ENCODE data around the gene NTRK2.

Gene NTRK2

DNA sequence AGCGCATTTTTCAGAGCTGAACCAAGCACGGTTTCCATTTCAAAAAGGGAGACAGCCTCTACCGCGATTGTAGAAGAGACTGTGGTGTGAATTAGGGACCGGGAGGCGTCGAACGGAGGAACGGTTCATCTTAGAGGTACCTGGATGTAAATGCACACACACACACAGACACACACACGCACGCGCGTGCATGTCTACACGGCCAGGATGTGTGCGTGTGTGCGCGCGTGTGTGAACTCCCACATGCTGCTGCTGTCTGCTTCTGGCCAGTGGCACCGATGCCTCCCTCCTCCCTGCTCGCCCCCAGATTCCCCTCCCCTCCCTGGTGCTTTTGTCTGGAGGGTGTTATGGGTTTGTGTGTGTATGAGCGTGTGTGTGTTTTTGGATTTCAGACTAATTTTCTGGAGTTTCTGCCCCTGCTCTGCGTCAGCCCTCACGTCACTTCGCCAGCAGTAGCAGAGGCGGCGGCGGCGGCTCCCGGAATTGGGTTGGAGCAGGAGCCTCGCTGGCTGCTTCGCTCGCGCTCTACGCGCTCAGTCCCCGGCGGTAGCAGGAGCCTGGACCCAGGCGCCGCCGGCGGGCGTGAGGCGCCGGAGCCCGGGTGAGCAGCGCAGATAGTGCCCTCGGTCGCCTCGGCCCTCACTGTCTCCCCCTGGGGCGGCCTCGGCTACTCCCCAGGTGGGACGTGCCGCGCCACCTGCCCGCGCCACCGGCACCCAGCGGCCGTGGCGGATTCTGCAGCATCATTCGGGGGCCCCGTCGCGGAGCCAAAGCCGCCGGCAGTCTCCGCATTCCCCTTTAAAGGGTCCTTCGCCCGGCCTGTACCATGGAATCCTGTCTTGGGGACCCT is at the start of gene NTRK2:
Gene NTRK2, plus strand, starts transcription at position 442 of the 850 bp plus-strand sequence. CDS start 1,020 bp downstream, outside the sequence.
- no peak for DNase-seq (ENCODE audit: low read depth)

DNA sequence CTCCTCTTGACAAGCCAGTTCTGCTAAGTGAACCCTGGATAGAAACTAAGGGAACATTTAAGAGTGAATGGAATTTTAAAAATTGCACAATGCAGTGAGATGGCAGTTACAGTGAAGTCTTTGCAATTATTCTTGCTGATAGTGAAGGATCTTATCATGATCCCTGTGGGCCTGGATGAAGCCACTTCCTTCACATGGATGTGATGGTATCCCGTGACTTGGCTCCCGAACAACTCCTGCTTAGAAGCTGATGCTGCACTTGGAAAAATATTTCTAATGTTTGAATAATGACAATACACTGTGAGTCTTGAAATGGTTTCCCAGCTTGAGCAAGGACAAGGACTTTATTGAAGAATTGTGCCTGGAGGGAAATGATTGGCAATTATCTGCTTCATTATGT is 49.2 kb upstream of the NTRK2 start:
- DNase-seq (ENCODE audit: low read depth) = no peak

DNA sequence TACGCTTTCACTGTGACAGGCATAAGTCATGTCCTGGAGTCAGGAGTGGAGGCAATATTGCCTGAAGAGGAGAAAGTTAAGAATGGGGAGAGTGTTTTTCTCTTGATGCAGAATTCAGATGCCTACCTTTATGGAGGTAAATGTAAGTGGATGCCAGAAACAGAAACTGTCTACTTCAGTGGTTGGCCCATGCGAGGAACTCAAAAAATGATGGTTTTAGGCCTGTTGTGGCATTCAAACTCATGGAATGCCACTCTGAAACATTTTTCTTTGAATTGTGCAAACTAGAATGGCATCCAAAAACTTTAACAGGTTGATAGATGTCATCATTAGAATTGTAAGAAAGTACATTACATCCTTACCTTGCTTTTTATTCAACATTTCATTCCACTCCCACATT is 47.7 kb upstream of the NTRK2 start:
- DNase-seq (ENCODE audit: low read depth) = no peak

DNA sequence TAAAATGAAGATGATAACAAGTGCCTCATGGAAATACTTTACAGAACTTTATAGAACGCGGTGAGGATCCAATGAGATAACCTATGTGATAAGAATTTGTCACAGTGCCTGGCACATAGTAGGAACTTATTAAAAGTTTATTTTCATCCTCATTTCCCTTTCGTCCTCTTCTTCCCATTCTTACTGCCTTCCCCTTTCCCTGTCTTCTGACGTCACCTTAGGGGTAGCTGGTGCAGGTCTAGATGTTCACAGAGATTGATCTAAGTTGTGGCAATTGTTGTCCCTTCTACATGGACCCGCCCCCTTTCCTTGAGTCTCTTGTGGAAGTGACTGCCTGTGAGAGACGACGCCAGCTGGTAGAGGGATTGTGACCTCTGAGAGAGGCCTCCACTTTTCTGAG is 46.5 kb upstream of the NTRK2 start:
- no peak for DNase-seq (ENCODE audit: low read depth)

DNA sequence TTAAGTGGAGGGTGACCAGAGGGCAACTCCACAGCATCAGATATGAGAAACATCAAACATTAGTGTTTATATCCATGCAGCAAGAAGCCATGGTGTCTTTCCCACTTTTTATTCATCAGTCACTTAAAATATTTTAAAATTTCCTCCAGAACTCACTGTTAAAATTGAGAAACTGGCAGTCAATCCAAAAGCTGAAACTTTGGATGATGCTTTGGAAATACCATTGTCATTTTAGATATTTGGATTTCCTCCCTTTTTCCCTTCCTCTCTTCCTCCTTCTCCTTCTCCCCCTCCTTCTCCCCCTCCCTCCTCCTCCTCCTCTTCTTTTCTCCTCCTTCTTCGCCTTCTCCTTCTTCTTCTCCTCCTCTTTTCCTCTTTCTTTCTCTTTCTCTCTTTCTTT is 33.1 kb upstream of the NTRK2 start:
- DNase-seq (ENCODE audit: low read depth) = no peak

DNA sequence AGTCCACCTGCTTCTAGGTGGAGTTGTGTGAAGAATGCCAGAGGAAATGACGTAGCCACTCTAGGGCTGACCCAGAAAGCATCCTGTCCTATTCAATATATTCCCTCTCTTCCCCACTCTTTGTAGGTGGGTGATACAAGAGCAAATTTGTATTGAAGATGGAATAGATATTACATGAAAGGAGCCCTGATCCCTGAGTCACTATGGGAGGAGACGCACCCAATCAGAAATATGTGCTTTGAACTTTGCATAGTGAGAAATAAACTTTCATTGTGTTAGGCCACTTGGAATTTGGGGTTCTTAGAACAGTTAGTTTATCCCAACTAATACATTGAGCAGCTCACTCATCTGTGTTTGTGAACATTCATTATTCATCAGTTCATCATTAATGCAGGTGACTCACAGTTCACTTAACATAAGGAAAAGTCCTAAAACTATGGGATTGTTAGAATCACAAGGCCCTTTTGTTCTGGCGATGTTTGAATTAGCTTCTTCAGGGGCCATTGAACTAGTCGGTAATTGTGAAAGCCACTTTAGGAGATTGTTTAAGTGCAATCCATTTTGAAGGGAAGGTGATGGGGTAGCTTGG is 26.9 kb upstream of the NTRK2 start:
- DNase-seq (ENCODE audit: low read depth) = no peak

DNA sequence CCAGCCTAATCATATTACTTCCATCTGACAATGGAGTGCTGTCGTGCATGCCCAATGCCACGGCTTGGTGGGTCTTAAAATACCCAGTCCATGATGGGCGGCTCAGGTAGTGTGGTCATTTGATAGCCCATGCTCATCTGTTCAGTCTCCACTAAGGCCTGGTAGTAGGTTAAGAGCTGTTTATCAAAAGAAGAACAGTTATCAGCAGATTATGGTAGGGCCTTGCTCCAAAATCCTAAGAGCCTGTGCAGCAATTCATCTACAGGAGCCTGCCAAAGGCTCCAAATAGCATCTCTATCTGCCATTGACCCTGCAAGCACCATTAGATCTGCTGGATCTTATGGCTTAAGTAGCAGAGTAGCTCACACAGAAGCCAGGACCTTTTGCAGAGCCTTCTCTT is 21.8 kb upstream of the NTRK2 start:
- no peak for DNase-seq (ENCODE audit: low read depth)

DNA sequence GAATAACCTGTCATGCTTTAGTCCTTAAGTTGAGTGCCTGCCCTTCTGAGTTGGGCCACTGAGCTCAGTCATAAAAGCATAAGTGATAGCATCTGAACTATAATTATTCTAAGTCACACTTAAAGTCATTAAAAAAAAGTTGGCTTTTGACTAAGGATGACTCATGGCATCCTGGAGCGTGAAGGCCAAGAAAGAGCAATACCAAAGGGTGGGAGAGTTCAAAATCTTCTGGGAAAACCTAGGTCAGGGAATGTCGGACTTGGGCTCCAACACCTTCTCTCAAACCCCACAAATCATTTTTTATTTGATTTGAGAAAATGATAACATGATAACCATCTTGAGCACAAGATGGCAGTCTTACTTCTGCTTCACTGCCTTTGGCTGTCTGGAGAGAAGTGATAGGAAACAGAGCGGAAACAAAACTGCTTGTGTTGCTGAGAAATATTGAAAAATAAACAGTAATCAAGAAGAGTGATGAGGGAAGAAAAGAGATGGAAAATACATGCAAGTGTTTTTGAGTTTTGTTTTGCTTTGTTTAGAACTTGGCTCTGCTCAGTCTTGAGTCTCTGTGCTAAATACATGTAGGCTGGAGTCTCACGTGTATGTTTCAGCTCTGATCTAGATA is 16.9 kb upstream of the NTRK2 start:
- no peak for DNase-seq (ENCODE audit: low read depth)

DNA sequence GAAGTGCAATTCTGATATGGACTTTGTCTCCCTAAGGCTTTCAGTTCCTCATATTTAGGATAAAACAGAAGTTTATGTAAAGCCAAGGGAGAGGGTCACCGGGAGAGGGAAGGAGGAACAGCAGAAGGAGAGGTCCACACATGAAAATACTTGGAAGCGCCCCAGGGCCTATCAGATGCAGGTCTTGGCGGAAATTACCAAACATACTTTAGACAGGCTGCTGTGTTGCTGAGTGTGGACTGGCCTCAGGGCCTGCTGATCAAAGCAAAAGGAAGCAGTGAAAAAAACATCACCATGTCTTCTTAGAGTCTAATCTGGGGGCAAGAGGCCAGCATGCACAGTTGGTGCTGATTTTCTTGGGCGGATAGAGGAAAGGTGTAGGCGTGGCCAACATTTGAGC is 14.1 kb upstream of the NTRK2 start:
- DNase-seq (ENCODE audit: low read depth) = no peak

DNA sequence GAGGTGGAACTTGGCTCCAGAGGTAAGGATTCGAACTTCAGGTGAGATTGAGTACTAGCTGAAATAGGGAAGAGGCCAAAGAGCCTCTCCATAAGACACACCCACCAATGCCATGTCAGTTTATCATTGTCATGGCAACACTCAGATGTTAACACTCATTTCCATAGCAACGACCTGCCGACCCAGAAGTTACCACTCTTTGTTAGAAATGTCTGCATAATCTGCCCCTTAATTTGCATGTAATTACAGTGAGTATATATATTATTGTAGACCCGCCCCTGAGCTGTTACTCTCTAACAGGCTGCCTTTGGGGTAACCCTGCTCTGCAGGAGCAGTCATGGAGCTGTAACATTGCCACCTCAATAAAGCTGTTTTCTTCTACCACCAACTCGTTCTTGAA is 10.2 kb upstream of the NTRK2 start:
- no peak for DNase-seq (ENCODE audit: low read depth)

DNA sequence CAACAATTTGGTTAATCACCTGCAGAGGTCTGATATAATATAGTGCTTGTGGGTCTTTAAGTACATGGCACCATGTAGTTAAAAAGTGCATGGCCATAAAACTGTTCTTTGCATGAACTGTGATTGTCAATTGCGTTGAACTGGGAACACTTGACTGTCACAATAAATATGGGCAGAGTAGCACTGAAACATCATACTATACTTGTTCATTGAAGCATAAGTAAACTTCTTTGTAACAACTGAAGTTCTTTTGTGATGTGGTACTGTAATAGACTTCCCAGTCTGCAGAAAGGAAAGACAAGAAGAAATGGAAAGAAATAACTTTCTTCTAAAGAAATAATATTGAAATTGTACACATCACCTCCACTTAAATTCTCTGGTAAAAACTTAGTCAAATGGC is 9.8 kb upstream of the NTRK2 start:
- DNase-seq (ENCODE audit: low read depth) = no peak

DNA sequence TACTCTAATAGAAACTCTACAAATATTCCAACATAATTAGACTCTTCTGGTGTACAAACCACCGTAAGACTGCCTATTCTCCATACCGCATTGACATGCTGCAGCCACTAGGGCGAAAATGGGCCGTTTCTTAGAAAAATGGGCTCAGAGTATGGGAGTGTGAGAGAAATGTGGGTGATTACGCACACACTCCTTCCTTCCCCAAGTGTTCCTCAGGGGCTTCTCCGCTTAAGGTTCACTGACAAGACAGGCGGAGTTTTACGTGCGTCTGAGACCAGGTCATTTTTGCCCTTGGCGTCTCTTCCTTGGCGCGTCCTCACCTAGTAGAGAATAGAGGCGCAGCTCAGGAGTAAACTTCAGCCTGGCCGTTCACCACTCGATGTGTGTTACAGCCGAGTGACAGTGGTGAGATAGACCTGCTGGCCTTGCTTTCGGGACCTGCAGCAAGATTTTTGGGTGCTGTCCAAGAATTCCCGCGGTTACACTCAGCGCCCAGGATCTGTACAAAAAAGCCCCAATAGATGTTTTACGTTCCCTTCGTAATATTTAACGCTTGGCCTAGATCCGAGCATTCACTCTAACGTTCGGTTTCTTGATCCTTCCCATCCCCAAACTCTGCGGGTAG is 1.8 kb upstream of the NTRK2 start:
- DNase-seq (ENCODE audit: low read depth) = no peak

DNA sequence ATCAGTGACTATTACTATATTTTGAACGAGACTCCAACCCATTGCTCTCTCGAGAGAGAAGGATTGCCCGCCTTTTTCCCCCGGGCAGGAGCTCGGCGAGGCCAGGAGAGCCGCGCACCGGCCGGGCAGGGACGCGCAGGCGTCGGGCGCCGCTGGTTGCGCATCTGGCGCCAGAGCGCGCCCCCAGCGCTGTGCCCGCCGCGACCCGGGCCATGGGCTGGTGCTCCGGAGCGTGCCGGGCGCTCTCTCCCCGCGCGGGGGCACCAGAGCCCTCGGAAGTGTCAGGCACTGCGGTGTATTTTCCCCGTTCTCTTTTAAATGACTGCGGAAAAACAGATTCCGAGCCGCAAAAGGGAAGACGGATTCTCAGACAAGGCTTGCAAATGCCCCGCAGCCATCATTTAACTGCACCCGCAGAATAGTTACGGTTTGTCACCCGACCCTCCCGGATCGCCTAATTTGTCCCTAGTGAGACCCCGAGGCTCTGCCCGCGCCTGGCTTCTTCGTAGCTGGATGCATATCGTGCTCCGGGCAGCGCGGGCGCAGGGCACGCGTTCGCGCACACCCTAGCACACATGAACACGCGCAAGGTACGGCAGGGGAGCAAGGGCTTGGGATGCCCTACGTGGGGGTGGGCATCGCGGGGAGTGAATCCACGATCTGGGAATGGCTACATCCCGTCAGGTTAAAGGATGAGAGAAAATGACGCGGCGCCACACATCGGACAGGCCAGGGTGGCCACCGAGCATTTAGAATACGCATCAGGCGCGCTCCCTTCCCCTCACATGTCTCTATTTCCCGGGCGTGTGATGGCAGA is 1.1 kb upstream of the NTRK2 start:
- no peak for DNase-seq (ENCODE audit: low read depth)

DNA sequence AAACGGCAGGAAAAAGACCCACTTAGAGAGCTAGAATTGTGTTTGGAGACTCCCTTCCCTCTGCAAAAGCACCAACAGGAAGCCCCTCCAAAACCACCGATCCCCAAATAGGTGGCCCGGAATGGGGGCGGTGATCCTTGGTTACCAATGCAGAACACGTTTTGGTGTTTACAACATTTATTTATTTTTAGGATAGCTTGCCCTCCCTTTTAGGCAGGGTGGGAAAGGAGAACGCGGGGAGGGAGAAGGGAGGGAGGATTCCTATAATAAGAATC is 579 bp upstream of the NTRK2 start:
- no peak for DNase-seq (ENCODE audit: low read depth)

DNA sequence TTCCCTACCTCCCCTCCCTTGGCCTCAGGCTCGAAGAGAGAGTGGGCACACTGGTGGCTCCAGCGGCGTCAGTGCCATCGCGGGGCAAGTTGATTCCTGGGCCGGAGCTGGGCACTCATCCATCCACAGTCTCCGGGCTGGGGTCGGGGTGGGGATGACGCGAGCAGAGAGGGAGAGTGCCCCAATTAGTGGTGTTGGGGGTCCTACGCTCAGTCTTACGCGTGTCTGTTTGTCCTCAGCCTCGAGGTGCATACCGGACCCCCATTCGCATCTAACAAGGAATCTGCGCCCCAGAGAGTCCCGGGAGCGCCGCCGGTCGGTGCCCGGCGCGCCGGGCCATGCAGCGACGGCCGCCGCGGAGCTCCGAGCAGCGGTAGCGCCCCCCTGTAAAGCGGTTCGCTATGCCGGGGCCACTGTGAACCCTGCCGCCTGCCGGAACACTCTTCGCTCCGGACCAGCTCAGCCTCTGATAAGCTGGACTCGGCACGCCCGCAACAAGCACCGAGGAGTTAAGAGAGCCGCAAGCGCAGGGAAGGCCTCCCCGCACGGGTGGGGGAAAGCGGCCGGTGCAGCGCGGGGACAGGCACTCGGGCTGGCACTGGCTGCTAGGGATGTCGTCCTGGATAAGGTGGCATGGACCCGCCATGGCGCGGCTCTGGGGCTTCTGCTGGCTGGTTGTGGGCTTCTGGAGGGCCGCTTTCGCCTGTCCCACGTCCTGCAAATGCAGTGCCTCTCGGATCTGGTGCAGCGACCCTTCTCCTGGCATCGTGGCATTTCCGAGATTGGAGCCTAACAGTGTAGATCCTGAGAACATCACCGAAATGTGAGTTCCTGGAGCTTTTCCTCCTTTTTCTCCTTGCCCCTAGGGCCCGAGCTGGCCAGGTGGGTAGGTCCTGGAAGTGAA is 861 bp downstream of the NTRK2 start:
- no peak for DNase-seq (ENCODE audit: low read depth)

DNA sequence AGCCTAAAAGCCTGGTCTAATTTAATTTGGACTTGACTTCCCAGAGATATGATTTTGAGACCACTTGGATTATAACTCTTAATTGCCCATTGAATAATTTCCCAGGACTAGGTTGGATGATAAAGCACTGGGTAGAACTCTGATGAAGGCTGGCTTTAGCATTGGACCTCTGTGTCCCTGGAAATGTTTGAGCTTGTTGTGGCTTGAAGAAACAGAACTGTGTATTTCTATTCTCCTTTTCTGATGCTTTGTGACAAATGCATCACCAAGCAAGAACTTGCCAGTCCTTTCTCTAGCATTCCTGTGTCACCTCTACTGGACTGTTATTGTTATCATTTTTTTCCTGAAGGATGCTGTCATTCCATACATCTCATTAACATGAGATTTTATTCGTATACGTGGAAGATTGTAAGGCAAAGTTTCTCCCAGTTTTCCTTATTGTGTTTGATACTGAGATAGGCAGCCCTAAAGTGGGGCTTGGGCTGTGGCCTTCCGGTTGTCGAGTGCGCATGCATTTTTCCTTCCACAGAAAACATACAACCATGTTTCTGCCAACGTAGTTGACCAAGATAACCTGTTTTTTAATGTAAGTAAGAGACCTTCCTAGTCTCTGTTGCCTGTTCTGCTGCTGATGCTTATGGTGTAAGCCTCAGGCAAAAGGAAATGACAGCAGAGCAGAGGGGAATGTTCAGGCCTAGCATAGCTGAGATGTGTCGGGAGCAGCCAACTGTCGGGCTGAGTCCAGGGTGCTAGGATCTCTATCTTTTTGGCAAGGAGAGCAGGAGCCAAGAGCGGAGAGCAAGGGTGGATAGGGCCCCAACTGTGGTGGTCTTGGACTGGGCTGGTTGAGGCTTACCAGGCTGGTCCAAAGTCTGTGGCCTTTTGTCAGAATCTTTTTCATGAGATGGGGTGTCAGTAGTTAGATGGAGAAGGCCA is 2.3 kb downstream of the NTRK2 start:
- DNase-seq (ENCODE audit: low read depth) = no peak

DNA sequence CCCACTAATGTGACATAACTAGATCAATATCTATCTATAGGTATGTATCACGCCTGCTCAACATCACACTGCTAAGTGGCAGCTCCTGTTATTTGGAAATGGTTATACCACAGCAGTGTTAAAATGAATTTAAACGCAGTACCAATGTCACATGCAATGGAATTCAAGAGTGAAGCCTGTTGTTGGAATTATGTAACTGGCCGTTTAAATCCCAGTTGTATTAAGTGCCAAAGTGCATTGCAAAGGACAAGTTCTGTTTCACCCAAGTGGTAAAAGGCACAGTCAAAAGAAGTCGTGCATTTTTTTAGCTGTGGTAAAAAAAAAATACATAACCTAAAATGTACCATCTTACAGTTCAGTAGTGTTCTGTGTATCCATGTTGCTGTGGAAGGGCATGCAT is 4.3 kb downstream of the NTRK2 start:
- no peak for DNase-seq (ENCODE audit: low read depth)

DNA sequence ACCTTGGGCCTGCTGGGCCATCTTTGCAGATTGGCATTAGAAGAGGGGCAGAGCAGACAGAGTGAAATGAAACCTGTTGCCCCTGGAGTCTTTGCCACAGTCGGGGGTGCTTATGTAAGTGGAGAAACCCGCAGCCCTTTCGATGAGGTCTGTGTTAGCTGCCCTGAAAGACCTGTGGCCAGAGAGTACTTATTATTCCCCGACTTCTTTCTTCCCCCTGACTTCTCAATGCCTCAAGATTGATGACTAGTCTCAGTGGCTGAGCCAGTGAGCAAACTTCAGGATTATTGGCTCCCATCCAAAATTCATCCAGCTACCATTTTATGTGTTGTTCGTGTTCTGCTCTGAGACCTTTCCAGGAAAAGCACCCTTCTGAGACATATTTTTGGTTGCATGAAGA is 7.6 kb downstream of the NTRK2 start:
- no peak for DNase-seq (ENCODE audit: low read depth)

DNA sequence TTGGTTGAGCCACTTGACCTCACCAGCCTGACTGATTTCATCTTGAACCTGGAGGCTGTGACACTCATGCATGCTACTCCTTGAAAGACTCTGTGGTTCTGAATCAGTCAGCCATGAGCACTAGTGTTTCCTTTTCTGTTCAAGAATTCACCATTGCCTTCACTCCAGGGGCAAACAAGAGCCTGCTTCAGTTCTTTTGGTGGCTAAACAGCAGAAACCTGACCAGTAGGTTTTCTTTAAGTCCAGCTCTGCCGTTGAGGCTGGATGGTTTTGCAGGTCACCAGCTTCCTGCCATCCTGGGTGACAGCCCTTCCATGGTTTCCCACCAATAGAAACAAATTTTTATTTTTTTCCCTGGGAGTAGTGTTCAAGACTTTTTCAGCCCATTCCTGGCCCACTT is 10.0 kb downstream of the NTRK2 start:
- no peak for DNase-seq (ENCODE audit: low read depth)
